IMR-90 (cell line): Measurements from ENCODE around the gene NPAS1. TPM values are rescaled to one million over a fixed set of nuclear protein-coding genes. Genes with fewer than 3 reads are reported as not detected.
A peak's percentile ranks its signal among the peaks of the same experiment; 100 is the strongest.

Source experiments
- ATAC-seq: fragments of 200-7000 bp; cut with Tn5 transposase; 2 replicates; pipeline ENCODE4 v1.9.1; 2020; ENCODE audit warnings: low read depth, mild to moderate bottlenecking, moderate library complexity
- BruUV-seq: library from RNA; stranded (reverse); fragments of 400-500 nt; replicated peaks from 2 replicates; lab custom pipeline; 2021; lab: Mats Ljungman, UMichigan
- CTCF ChIA-PET: fragments of 300-600 bp; formaldehyde crosslinking; extraction: SDS; loops from one replicate; lab custom pipeline; 2021; ENCODE audit warnings: antibody characterized with exemption; lab: Yijun Ruan, JAX
- POLR2A ChIA-PET: fragments of 300-600 bp; sonication (Branson Sonifier 250); formaldehyde crosslinking; loops from one replicate; lab custom pipeline; 2022; ENCODE audit warnings: antibody characterized with exemption; ENCODE audit not compliant: unreplicated experiment; lab: Charles Lee
- DNase-seq: peaks from one replicate; pipeline ENCODE4 v3.0.0; 2013
- H2AFZ ChIP-seq: replicated peaks from 2 replicates; pipeline ENCODE3; 2013; ENCODE audit warnings: low read length, mild to moderate bottlenecking; ENCODE audit not compliant: poor library complexity
- H2AK5ac ChIP-seq: 2 replicates; pipeline ENCODE4 v1.6.1; 2013; ENCODE audit warnings: low read depth, low read length, inconsistent platforms
- H2AK9ac ChIP-seq: replicated peaks from 2 replicates; pipeline ENCODE3; 2013; ENCODE audit warnings: mild to moderate bottlenecking, low read depth, low read length, moderate library complexity; ENCODE audit not compliant: poor library complexity
- H2BK120ac ChIP-seq: 2 replicates; pipeline ENCODE4 v1.6.1; 2013; ENCODE audit warnings: low read depth, low read length, inconsistent platforms
- H2BK15ac ChIP-seq: 3 replicates; pipeline ENCODE4 v1.6.1; 2013; ENCODE audit warnings: low read depth, low read length, inconsistent platforms
- H2BK20ac ChIP-seq: 2 replicates; pipeline ENCODE4 v1.6.1; 2013; ENCODE audit warnings: low read depth, mild to moderate bottlenecking, inconsistent platforms, low read length, moderate library complexity
- H2BK5ac ChIP-seq: 2 replicates; pipeline ENCODE4 v1.6.1; 2013; ENCODE audit warnings: mild to moderate bottlenecking, low read depth, low read length, inconsistent platforms; ENCODE audit not compliant: poor library complexity, severe bottlenecking
- H3K14ac ChIP-seq: replicated peaks from 2 replicates; pipeline ENCODE4 v1.6.1; 2013; ENCODE audit warnings: low read depth, low read length, inconsistent platforms
- H3K18ac ChIP-seq: 2 replicates; pipeline ENCODE4 v1.6.1; 2013; ENCODE audit warnings: low read depth, low read length, control low read depth
- H3K23ac ChIP-seq: 2 replicates; pipeline ENCODE4 v1.6.1; 2013; ENCODE audit warnings: low read depth, low read length, inconsistent platforms
- H3K27ac ChIP-seq: 2 replicates; pipeline ENCODE4 v1.5.1; 2013; ENCODE audit warnings: mild to moderate bottlenecking, control low read depth, low read length; ENCODE audit not compliant: insufficient read depth
- H3K27me3 ChIP-seq: 2 replicates; pipeline ENCODE4 v1.6.1; 2013; ENCODE audit warnings: low read length; ENCODE audit not compliant: control insufficient read depth, insufficient read depth
- H3K36me3 ChIP-seq: 2 replicates; pipeline ENCODE4 v1.6.1; 2013; ENCODE audit warnings: low read length, mixed read lengths; ENCODE audit not compliant: control insufficient read depth, insufficient read depth
- H3K4ac ChIP-seq: 2 replicates; pipeline ENCODE4 v1.6.1; 2013; ENCODE audit warnings: low read depth, low read length, inconsistent platforms
- H3K4me1 ChIP-seq: 2 replicates; pipeline ENCODE4 v1.6.1; 2013; ENCODE audit warnings: low read length, mixed read lengths; ENCODE audit not compliant: control insufficient read depth, insufficient read depth
- H3K4me2 ChIP-seq: 2 replicates; pipeline ENCODE4 v1.6.1; 2013; ENCODE audit warnings: low read depth, mild to moderate bottlenecking, control low read depth, low read length, moderate library complexity
- H3K4me3 ChIP-seq: 2 replicates; pipeline ENCODE4 v1.5.1; 2013; ENCODE audit warnings: low read depth, mild to moderate bottlenecking, control low read depth, low read length, moderate library complexity; ENCODE audit not compliant: insufficient read depth
- H3K56ac ChIP-seq: 2 replicates; pipeline ENCODE4 v1.6.1; 2013; ENCODE audit warnings: low read length, inconsistent platforms; ENCODE audit not compliant: insufficient read depth; ENCODE audit errors: extremely low read depth
- H3K79me1 ChIP-seq, 2 experiments: 2 replicates each; pipeline ENCODE4 v1.6.1; 2013; ENCODE audit warnings: low read length in 2 of 2, inconsistent platforms in 1 of 2, low read depth in 1 of 2
- H3K9ac ChIP-seq: 2 replicates; pipeline ENCODE4 v1.6.1; 2013; ENCODE audit warnings: low read depth, low read length, control low read depth
- H3K9me1 ChIP-seq: 2 replicates; pipeline ENCODE4 v1.6.1; 2013; ENCODE audit warnings: low read length, inconsistent platforms; ENCODE audit not compliant: insufficient read depth
- H3K9me3 ChIP-seq: 2 replicates; pipeline ENCODE4 v1.6.1; 2013; ENCODE audit warnings: low read length; ENCODE audit not compliant: control insufficient read depth, insufficient read depth
- H4K20me1 ChIP-seq: 2 replicates; pipeline ENCODE4 v1.6.1; 2013; ENCODE audit warnings: low read length, inconsistent platforms; ENCODE audit not compliant: insufficient read depth
- H4K5ac ChIP-seq: 2 replicates; pipeline ENCODE4 v1.6.1; 2013; ENCODE audit warnings: mild to moderate bottlenecking, low read depth, low read length, control low read depth
- H4K8ac ChIP-seq, 2 experiments: 2 replicates each; pipeline ENCODE4 v1.6.1; 2013; ENCODE audit warnings: low read depth in 2 of 2, low read length in 2 of 2, control low read depth in 1 of 2, inconsistent platforms in 1 of 2
- H4K91ac ChIP-seq: 2 replicates; pipeline ENCODE4 v1.6.1; 2013; ENCODE audit warnings: low read depth, low read length, inconsistent platforms; ENCODE audit not compliant: insufficient read depth
- BHLHE40 ChIP-seq: fragments of 150-350 bp; IDR thresholded peaks from 2 replicates; pipeline ENCODE4 v1.6.1; 2016; ENCODE audit warnings: mild to moderate bottlenecking, low read depth, low read length
- CEBPB ChIP-seq: IDR thresholded peaks from 2 replicates; pipeline ENCODE4 v1.6.1; 2012; ENCODE audit warnings: low read depth, low read length, improper control_type of control experiment
- CHD1 ChIP-seq: IDR thresholded peaks from 2 replicates; pipeline ENCODE4 v1.6.1; 2012; ENCODE audit warnings: low read depth, low read length, improper control_type of control experiment
- CTCF ChIP-seq: conservative IDR thresholded peaks from 2 replicates; pipeline ENCODE4 v1.5.1; 2012; ENCODE audit warnings: mild to moderate bottlenecking, low read depth, low read length, improper control_type of control experiment
- ELK1 ChIP-seq: fragments of 150-350 bp; IDR thresholded peaks from 2 replicates; pipeline ENCODE4 v1.6.1; 2016; ENCODE audit warnings: low read depth, mild to moderate bottlenecking, low read length, moderate library complexity, borderline replicate concordance
- FOS ChIP-seq: fragments of 150-350 bp; IDR thresholded peaks from 2 replicates; pipeline ENCODE4 v1.6.1; 2016; ENCODE audit warnings: low read depth, low read length
- MAFK ChIP-seq: IDR thresholded peaks from 2 replicates; pipeline ENCODE4 v1.6.1; 2012; ENCODE audit warnings: low read depth, low read length, improper control_type of control experiment
- MAZ ChIP-seq: IDR thresholded peaks from 2 replicates; pipeline ENCODE4 v1.6.1; 2012; ENCODE audit warnings: low read depth, mild to moderate bottlenecking, low read length, improper control_type of control experiment, moderate library complexity, borderline replicate concordance
- MXI1 ChIP-seq: IDR thresholded peaks from 2 replicates; pipeline ENCODE4 v1.6.1; 2012; ENCODE audit warnings: low read depth, mild to moderate bottlenecking, low read length, moderate library complexity, borderline replicate concordance
- POLR2A ChIP-seq: IDR thresholded peaks from 2 replicates; pipeline ENCODE4 v1.6.1; 2012; ENCODE audit warnings: mild to moderate bottlenecking, low read depth, low read length
- RAD21 ChIP-seq: IDR thresholded peaks from 2 replicates; pipeline ENCODE4 v1.6.1; 2012; ENCODE audit warnings: low read length, improper control_type of control experiment
- RCOR1 ChIP-seq: IDR thresholded peaks from 2 replicates; pipeline ENCODE4 v1.6.1; 2012; ENCODE audit warnings: mild to moderate bottlenecking, low read length, improper control_type of control experiment; ENCODE audit not compliant: insufficient replicate concordance
- RFX5 ChIP-seq: IDR thresholded peaks from 2 replicates; pipeline ENCODE4 v1.8.0; 2012; ENCODE audit warnings: low read depth, mild to moderate bottlenecking, low read length, moderate library complexity
- SMC3 ChIP-seq: fragments of 150-350 bp; IDR thresholded peaks from 2 replicates; pipeline ENCODE4 v1.6.1; 2016; ENCODE audit warnings: low read depth, mild to moderate bottlenecking, antibody characterized with exemption, low read length, moderate library complexity
- WGBS, 2 experiments: methylation state at CpG; one replicate each; pipeline versions ENCODE4 v1.1.5 to v1.1.7; 2013; ENCODE audit warnings: missing lambda C conversion rate in 2 of 2; ENCODE audit not compliant: insufficient read length in 1 of 2; ENCODE audit errors: extremely low coverage in 2 of 2; 5-methylcytosine and 5-hydroxymethylcytosine counted together
- dilution Hi-C: fragments of 300-500 bp; cut with HindIII; formaldehyde crosslinking; loops from one replicate; pipeline ENCODE4 v1.14.3; 2018; ENCODE audit warnings: low sequenced_read_pairs; ENCODE audit not compliant: unreplicated experiment
- in situ Hi-C: fragments of 300-500 bp; cut with MboI; formaldehyde crosslinking; loops from 3 replicates; pipeline ENCODE4 v1.14.3; 2019; ENCODE audit warnings: low sequenced_read_pairs, inconsistent platforms, mixed read lengths
- intact Hi-C: fragments of 100-400 bp; cut with micrococcal nuclease; formaldehyde crosslinking; loops from 2 replicates; pipeline ENCODE4 v1.10.0; 2022
- polyA plus RNA-seq, 3 experiments: library from polyadenylated mRNA; depleted of rRNA; stranded (reverse); fragments of >200 nt; gene quantifications; 2 replicates each; pipeline ENCODE4 v1.2.3, GENCODE V29; 2012; ENCODE audit warnings: low replicate concordance in 1 of 3
- total RNA-seq: library from RNA; depleted of rRNA; stranded (reverse); fragments of >200 nt; gene quantifications from 2 replicates; pipeline ENCODE4 v1.2.3, GENCODE V29; 2012

The NPAS1 gene
- total and polyA plus RNA-seq, 2 of the 4 experiments (the other 2 are of a cell fraction), result 0.36 to 5.7 TPM

GRCh38 chr19:47002853-47003610, 16.6 kb upstream of the NPAS1 start:
- dilution Hi-C loops (no loop called here), in situ Hi-C loops (no loop called here), intact Hi-C loops (no loop called here)
- TF ChIP-seq MAZ (no peak), RAD21 (no peak), CHD1 (no peak), RFX5 (no peak), CTCF (no peak), ELK1 (no peak), MXI1 (no peak), SMC3 (no peak), BHLHE40 (no peak), POLR2A (no peak), FOS (no peak), CEBPB (no peak), RCOR1 (no peak), MAFK (no peak)
- H3K79me1 ChIP-seq, result peaks cover 0 to 5% of the 10 kb centered on the region in 2 experiments; a peak in 2 of 4 replicates
- peak overlapping the region; percentile 39 for H2AFZ ChIP-seq
- 87% methylated on average over 14 of the region's 26 CpGs; no CpG with 5 or more reads in 1 of the 2 experiments for WGBS, 2 experiments
- no peak overlapping the region for H2BK120ac ChIP-seq
- H4K8ac ChIP-seq, result no peak overlapping the region
- no peak overlapping the region for H3K23ac ChIP-seq
- H2BK5ac ChIP-seq, result no peak overlapping the region
- no peak overlapping the region for H3K4me2 ChIP-seq
- DNase-seq, result no peak
- no peak overlapping the region for H4K5ac ChIP-seq
- H4K91ac ChIP-seq, result no peak overlapping the region
- CTCF ChIA-PET, result no interaction called here
- POLR2A ChIA-PET, result no interaction called here
- H2AK9ac ChIP-seq, result peak overlapping the region; percentile 45
- H2BK20ac ChIP-seq, result no peak overlapping the region
- no peak overlapping the region for H2BK15ac ChIP-seq
- no peak overlapping the region for H3K4me3 ChIP-seq
- no peak overlapping the region for H3K14ac ChIP-seq
- peaks cover 4% of the 10 kb centered on the region; the same call in 1 of the 2 replicates for H3K4me1 ChIP-seq
- no TSS peak for BruUV-seq
- H3K27ac ChIP-seq, result no peak overlapping the region
- H3K4ac ChIP-seq, result no peak overlapping the region
- 0 out of 2 replicates have a peak overlapping the region, but pooled peaks have one; percentile 3 for H2AK5ac ChIP-seq
- no peaks in the 10 kb centered on the region for H3K27me3 ChIP-seq
- H4K20me1 ChIP-seq, result peaks cover 9% of the 10 kb centered on the region; the same call in 1 of the 2 replicates
- H3K9me1 ChIP-seq, result no peaks in the 10 kb centered on the region; the same call in 1 of the 2 replicates
- no peak overlapping the region for H3K18ac ChIP-seq
- no peak for ATAC-seq
- no peak overlapping the region for H3K9ac ChIP-seq
- no peak overlapping the region for H3K56ac ChIP-seq
- H3K9me3 ChIP-seq, result no peaks in the 10 kb centered on the region
- H3K36me3 ChIP-seq, result peaks cover 33% of the 10 kb centered on the region
